Breast epithelium (tissue), 3 donors: Measurements from ENCODE around the gene SLC2A13.

Experiments used
- POLR2A ChIP-seq: fragments of 450-650 bp; IDR thresholded peaks from one replicate; pipeline ENCODE4 v1.6.1; 2016; ENCODE audit warnings: antibody characterized with exemption, mild to moderate bottlenecking, moderate library complexity
- TF ChIP-seq, protein P1 (sequence below), 3 donors: fragments of 450-650 bp; IDR thresholded peaks; one replicate each; pipeline ENCODE4 v1.5.1; 2016 to 2017; ENCODE audit warnings: antibody characterized with exemption in 3 of 3, mild to moderate bottlenecking in 3 of 3, moderate library complexity in 3 of 3

DNA sequence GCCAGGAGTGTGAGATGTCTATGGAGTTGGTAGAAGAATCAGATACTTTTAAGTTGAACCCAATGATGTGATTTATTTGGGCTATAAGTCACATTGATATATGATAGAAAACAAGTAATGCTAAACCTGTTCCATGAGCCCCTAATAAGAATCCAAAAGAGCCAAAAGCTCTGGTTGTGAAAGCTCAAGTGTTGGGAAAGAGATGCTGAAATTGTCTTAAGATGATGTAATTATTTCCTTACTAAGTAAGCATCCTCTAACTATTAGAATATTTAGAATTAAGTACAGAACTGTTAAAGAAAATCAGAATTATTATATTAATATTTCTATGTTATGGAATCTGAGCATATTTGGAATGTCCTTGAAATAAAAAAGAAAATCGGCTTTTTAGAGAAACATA is 17.6 kb upstream of the SLC2A13 start:
- TF ChIP-seq, protein P1, sequence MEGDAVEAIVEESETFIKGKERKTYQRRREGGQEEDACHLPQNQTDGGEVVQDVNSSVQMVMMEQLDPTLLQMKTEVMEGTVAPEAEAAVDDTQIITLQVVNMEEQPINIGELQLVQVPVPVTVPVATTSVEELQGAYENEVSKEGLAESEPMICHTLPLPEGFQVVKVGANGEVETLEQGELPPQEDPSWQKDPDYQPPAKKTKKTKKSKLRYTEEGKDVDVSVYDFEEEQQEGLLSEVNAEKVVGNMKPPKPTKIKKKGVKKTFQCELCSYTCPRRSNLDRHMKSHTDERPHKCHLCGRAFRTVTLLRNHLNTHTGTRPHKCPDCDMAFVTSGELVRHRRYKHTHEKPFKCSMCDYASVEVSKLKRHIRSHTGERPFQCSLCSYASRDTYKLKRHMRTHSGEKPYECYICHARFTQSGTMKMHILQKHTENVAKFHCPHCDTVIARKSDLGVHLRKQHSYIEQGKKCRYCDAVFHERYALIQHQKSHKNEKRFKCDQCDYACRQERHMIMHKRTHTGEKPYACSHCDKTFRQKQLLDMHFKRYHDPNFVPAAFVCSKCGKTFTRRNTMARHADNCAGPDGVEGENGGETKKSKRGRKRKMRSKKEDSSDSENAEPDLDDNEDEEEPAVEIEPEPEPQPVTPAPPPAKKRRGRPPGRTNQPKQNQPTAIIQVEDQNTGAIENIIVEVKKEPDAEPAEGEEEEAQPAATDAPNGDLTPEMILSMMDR (IDR thresholded peaks at IDR 0.05), result no peak
- TF ChIP-seq POLR2A, result no peak
